ENCODE measurements around the gene AACS. TPM values are rescaled to one million over a fixed set of nuclear protein-coding genes. Genes with fewer than 3 reads are reported as not detected.
A peak's percentile ranks its signal among the peaks of the same experiment; 100 is the strongest.

Gene AACS
- total RNA-seq, 1 donor from 2014 or later = 31.3 TPM

DNA sequence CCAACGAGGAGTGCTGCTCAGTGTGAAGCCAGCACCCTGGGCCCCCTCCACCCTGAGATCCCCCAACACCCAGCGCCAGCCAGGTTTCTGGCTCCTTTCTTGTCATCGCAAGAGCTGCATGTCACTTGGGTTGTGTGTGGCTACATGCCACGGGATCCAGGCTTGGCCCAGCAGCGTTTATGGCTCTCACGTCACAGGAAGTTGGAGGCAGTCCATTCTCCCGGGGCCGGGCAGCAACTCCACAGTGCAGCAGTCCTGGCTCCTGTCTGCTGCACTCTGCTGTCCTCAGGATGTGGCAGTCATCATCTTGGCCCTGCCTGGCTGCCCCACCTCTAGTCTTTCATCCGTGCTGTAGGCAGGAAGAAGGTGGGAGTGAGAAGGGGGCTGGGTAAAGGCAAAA, 78.3 kb downstream of the AACS start:
- Histone ChIP-seq H3K9me3 (no peaks in the 10 kb centered on the region), H3K4me1 (no peaks in the 10 kb centered on the region), H3K36me3 (no peaks in the 10 kb centered on the region), H3K4me3 (no peak overlapping the region), H3K27ac (no peak overlapping the region), H3K27me3 (no peaks in the 10 kb centered on the region)
- intact Hi-C loops (cut with DNase I) = no loop called here
- TF ChIP-seq, protein P1, sequence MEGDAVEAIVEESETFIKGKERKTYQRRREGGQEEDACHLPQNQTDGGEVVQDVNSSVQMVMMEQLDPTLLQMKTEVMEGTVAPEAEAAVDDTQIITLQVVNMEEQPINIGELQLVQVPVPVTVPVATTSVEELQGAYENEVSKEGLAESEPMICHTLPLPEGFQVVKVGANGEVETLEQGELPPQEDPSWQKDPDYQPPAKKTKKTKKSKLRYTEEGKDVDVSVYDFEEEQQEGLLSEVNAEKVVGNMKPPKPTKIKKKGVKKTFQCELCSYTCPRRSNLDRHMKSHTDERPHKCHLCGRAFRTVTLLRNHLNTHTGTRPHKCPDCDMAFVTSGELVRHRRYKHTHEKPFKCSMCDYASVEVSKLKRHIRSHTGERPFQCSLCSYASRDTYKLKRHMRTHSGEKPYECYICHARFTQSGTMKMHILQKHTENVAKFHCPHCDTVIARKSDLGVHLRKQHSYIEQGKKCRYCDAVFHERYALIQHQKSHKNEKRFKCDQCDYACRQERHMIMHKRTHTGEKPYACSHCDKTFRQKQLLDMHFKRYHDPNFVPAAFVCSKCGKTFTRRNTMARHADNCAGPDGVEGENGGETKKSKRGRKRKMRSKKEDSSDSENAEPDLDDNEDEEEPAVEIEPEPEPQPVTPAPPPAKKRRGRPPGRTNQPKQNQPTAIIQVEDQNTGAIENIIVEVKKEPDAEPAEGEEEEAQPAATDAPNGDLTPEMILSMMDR (IDR thresholded peaks at IDR 0.05) = no peak
- ATAC-seq (no peak), DNase-seq (no peak)

DNA sequence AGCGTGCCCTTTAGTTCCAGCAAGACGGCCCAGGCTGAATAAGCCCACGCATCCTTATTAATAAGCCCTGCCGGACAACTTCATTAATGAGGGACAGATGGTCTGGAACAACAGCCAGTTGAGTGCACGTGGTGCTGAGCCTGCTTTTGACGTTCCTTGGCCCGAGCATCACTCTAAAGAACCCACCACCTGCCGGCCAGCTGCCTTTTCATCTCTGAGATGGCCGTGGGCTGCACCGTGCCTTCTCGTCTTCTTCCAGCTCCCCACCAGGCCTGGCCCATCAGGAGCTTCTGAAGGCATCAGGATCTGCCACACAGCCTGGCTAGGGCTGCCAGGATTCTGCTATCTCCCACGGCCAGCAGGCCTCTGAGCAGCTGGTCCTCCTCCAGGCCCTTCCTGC, 80.0 kb downstream of the AACS start:
- H3K36me3 ChIP-seq = no peaks in the 10 kb centered on the region

DNA sequence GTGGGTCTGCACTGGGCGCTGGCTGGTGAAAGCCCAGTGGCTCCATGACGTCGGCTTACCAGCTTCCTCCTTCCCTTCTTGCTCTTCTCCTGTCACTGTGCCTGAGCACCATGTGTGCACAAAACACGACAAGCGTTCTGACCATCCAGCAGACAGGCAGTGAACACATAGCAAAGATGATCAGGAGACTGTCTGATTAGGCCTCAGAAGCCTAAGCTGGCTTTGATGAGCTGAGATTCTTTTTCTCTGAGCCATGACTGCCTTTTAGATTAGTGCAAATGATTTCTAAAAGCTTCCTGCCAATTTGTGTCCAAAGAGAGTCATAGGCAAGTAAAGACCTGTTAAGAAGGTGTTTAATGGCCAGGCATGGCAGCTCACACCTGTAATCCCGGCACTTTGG, 83.1 kb downstream of the AACS start:
- TF ChIP-seq, protein P1 (IDR thresholded peaks at IDR 0.05) = no peak
- H3K9me3 ChIP-seq = no peaks in the 10 kb centered on the region
- intact Hi-C loops (cut with DNase I) = no loop called here
- H3K27me3 ChIP-seq = no peaks in the 10 kb centered on the region
- no peaks in the 10 kb centered on the region for H3K36me3 ChIP-seq
- no peaks in the 10 kb centered on the region for H3K4me1 ChIP-seq
- no peak for ATAC-seq
- DNase-seq = no peak
- no peak overlapping the region for H3K4me3 ChIP-seq
- H3K27ac ChIP-seq = no peak overlapping the region

More for the DNA sequence above, 80.0 kb downstream of the AACS start:
- TF ChIP-seq, protein P1 (IDR thresholded peaks at IDR 0.05) = no peak
- DNase-seq (no peak), ATAC-seq (no peak)
- Histone ChIP-seq H3K4me3 (no peak overlapping the region), H3K4me1 (no peaks in the 10 kb centered on the region), H3K27ac (no peak overlapping the region), H3K9me3 (no peaks in the 10 kb centered on the region), H3K27me3 (no peaks in the 10 kb centered on the region)
- intact Hi-C loops (cut with DNase I) = no loop called here

DNA sequence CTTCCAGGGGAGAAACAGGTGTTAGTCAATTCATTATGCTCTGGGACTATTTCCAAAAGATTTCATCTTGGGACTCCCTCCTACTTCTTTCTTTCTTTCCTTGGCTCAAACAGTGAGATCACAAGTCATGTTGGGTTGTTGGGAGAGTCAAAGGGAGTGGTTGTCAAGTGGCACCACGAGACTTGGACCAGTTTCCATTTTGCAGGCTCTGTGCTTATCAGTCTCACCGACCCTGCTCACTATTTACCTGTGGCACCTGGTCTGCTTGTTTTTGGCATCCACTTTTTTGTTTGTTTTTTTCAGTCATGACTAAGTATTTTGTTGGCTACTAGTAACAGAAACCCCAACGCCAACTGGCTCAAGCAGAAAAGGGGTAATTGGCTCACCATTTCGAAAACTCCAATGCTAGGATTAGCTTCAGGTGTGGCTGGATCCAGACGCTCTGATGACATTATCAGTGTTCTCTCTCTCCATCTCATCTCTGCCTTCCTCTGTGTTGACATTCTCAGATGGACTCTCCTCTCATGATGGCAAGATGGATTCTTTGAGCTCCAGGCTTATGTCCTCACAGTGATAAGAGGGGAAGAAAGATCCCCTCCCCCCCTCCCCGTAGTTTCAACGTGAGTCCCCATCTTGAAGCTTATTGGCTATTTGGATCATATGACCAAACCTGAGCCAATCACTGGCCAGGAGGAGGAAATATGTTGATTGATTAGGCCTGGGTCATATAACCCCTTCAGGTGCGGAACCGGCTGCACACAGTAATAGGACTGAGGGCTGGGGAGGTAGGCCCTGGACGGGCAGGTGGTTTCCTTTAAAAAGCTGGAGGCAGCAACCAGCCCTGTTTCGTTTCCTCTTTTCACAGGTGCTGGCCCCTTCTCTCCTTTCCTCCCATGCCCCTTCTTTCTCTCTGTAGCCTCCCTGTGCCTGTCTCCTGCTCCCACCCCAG, 84.2 kb downstream of the AACS start:
- TF ChIP-seq, protein P1 (IDR thresholded peaks at IDR 0.05) = no peak
- H3K36me3 ChIP-seq = no peaks in the 10 kb centered on the region
- no peak overlapping the region for H3K27ac ChIP-seq
- intact Hi-C loops (cut with DNase I) = no loop called here
- ATAC-seq = peak; percentile 53
- DNase-seq = no peak
- no peak overlapping the region for H3K4me3 ChIP-seq
- H3K27me3 ChIP-seq = no peaks in the 10 kb centered on the region
- H3K9me3 ChIP-seq = no peaks in the 10 kb centered on the region
- no peaks in the 10 kb centered on the region for H3K4me1 ChIP-seq

DNA sequence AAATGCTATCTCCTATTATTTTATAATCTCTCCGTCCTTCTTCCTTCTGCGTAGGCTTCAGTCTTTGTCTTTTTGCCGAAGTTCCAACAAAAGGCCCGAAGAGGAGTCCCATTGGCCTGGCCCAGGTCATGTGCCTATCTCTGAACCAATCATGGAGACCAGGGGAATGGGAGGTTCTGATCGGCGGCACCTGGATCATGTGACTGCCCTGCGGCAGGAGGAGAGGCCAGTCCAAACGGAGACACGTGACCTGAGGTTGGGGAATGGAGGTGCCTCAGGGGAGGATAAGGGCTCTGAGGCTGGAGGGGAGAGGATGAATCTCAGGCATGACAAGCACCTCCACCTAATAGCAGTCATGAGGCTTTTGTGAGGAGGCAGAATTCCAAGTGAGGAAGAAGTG, 86.0 kb downstream of the AACS start:
- intact Hi-C loops (cut with DNase I) = no loop called here
- Histone ChIP-seq H3K27me3 (no peaks in the 10 kb centered on the region), H3K9me3 (no peaks in the 10 kb centered on the region), H3K27ac (no peak overlapping the region), H3K36me3 (no peaks in the 10 kb centered on the region), H3K4me1 (no peaks in the 10 kb centered on the region), H3K4me3 (no peak overlapping the region)
- no peak for DNase-seq
- ATAC-seq = no peak
- TF ChIP-seq, protein P1 (IDR thresholded peaks at IDR 0.05) = no peak
